ENCODE measurements around the gene ABCC8.

The ABCC8 gene

GRCh38 chr11:17476317-17477083 is at the start of gene ABCC8:
ABCC8 (minus strand) TSS chr11:17476845; CDS start chr11:17476776, 69 bp downstream.
- no peak for DNase-seq

- no peak for DNase-seq
Observed at GRCh38 chr11:17526326-17526725, 49.7 kb upstream of the ABCC8 start.

GRCh38 chr11:17525570-17525969 is 48.9 kb upstream of the ABCC8 start:
- DNase-seq, result no peak

GRCh38 chr11:17524221-17524620 is 47.6 kb upstream of the ABCC8 start:
- DNase-seq, result no peak

DNA sequence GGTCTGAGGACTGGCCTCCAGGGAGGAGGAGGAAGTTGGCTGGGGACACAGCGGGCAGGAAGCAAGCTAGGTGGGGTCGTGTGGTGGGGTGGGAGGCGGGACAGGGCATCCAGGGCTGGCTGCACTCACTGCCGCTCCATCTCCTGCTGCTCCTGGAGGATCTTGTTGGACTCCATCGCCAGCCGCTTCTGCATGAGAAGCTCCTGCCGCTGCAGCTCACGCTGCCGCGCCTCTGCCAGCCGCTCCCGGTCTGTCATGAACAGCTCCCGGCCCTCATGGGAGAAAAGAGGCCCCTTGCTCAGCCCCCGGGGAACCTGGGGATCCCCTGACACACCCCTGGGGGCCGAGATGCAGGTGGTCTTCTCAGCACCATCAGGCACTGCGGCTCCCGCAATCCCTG is 46.0 kb upstream of the ABCC8 start:
- DNase-seq, result no peak

DNA sequence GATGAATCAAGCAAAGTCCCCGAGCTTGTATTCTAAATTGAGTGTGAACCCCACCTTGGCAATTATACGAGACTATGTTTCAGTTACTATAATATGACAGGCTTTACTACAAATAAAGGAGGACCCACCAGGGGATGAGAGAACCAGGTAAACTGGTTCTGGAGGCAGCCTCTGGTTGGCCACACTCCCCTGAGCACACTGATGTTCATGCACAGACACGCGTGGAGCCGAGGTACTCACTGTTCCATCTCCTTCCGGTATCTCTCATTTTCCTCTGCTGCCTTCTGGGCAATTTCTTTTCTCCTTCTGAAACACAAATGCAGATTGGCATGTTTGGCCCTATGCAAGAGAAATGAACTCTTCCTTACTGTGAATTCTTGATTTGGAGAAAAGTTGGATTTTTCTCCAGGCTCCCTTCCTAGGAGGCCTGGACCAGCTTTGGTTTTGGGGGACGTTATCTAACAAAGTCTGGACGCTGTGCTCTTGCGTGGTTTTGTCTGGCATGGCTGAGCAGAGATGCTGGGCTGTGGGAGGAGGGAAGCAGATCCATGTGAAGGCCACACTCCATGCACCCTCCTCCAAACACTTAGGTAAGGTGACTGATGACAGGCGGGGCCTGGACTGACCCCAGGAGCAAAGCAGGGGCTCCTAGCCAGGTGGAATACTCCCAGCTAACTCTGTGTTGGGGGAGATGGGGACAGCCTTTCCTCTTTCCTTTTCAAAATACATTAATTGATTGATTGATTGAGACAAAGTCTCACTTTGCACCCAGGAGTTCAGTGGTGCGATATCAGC is 44.7 kb upstream of the ABCC8 start:
- DNase-seq, result no peak

DNA sequence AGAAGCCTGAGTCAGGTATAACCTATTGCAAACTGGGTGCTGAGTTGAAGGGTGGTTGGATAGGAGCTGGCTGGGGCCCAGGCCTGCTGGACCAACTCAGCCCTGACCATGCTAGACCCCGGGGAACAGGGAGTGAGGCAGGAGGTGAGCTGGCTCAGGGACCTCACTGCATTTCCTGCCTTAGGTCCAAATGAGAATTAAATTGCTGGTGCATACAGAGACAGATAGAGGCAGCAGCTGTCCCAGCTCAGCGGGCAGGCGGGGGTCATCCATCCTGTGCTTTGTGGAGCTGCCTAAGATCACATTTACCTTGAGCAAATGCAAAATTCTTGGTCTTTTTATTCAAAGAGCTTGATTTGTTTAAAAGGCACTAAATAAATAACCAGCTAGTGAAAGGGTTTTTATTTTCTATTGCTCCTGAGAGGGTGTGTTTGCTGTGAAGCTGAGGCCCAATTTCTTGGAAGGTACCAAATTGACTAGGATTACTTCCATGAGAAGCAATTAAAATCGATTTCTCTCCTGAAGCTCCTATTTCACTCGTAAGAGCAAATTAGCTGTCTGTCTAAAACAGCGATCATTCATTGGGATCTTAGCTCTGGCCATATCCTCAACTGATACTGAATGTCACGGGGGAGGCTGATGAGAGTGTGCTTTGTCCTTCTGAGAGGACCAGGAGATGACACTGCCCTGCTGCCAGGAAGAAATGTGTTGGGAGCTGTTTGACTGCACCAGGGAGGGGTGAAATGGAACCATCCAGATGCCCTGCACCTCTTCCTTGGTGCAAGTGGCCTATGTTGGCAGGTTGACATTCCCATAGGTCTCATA is 42.6 kb upstream of the ABCC8 start:
- no peak for DNase-seq

GRCh38 chr11:17518366-17518765 is 41.7 kb upstream of the ABCC8 start:
- no peak for DNase-seq

DNA sequence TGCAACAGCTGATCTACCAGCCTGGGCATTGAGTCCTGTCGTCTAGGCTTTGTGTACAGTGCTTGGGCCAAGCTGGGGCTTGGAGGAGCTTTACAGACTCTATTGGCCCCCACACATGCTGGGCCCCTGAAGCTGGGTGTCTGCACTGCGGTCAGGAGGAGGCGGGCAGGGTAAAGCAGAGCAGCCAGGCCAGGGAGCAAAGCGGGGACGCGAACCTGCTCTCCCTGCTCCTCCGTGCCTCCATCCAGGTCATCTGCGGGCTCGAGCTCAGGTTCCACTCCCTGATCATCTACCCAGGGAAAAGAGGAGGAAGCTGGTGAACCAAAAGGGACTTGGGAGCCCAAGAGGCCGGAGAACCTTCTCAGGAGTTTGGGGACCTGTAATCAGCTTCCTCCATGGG is 40.5 kb upstream of the ABCC8 start:
- DNase-seq, result no peak

- no peak for DNase-seq
Observed at GRCh38 chr11:17516551-17517150, 40.0 kb upstream of the ABCC8 start.

- DNase-seq, result no peak
Observed at GRCh38 chr11:17515443-17516176, 39.0 kb upstream of the ABCC8 start.

DNA sequence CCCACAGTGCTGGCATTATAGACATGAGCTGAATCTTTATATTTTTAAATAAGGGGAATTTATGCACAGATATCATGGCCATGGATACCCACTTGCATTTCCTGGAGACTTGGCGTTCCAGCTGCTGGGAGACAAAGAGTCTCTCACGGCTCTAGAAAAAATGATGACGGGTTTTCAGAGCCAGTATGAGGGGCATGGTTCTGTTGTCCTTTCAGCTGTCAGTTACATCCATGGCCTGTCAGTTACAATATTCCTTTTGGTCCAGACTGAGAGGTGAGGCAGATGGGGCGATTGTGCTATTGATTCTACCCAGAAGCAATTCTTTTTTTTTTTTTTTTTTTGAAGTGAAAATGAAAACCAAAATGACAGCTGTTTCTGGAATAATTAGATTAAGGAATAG is 37.8 kb upstream of the ABCC8 start:
- DNase-seq, result no peak

- DNase-seq, result no peak
Observed at GRCh38 chr11:17513853-17514252, 37.2 kb upstream of the ABCC8 start.

DNA sequence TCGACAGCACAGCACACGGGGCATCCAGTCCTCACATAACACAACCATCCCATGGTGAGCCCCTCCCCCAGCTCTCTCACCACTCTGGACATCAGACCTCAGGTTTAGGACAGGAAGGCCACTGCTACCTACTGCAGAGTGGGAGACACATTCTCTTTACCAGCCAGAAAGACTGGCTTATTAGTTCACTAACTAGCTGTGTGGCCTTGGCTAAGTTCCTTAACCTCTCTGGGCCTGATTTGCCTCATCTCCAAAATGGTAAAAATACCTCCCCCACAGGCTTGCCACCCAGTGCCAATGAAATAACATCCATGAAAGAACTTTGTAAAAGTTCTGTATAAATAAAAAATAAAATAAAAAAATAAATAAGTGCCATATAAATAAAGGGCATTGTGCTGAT is 35.5 kb upstream of the ABCC8 start:
- no peak for DNase-seq

- no peak for DNase-seq
Observed at GRCh38 chr11:17511571-17511970, 34.9 kb upstream of the ABCC8 start.

DNA sequence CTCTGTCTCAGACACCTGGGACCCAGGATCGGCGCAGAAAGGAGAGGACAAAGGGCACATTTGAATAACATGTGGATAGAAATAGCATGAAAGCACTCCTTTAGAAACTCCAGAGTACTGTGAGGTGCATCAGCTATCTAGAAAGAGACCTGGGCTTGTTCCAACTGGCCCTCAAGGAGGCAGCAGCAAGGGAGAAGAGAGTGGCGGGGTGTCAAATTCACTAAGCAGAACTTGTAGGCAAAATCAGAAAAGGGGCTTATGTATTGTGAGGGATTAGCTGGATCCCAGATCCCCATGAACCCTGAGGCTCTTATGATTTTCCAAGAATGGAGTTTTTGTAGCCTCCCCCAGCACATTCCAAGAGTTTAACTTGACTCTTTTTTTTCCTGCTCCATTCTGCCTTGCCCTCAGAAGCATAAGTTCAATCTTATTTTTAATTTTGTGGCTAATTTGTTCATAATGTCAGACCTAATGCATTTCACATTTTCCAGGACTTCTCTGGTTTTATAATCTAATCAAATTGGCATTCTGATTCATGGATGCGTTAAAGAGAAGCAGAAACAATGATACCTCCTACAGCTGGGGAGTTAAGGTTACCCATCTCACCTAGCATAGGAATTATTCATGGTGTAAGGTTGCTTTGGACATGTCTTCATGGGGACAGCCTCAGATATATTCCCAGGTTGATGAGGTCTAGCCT is 34.0 kb upstream of the ABCC8 start:
- no peak for DNase-seq

DNA sequence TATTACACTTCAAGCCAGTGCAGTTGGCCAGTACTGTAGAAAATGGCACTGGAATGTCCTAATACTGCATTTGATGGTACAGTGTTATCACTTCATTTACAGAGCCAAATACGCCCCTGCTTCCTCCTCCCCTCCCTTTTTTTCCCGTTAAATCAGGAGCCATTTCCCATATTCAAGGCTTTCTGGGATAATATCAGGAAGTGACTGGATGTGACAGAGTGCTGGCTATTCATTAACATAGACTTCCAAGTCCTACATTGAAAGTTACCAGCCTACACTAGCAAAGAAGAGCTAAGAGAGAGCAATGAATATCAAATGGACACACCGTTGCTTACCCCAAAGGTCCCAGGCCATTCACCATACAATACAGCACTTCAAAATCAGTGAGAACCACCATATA is 32.1 kb upstream of the ABCC8 start:
- no peak for DNase-seq

GRCh38 chr11:17508306-17508705 is 31.7 kb upstream of the ABCC8 start:
- DNase-seq, result no peak

GRCh38 chr11:17507773-17508172 is 31.1 kb upstream of the ABCC8 start:
- no peak for DNase-seq

- no peak for DNase-seq
Observed at GRCh38 chr11:17506942-17507341, 30.3 kb upstream of the ABCC8 start.

DNA sequence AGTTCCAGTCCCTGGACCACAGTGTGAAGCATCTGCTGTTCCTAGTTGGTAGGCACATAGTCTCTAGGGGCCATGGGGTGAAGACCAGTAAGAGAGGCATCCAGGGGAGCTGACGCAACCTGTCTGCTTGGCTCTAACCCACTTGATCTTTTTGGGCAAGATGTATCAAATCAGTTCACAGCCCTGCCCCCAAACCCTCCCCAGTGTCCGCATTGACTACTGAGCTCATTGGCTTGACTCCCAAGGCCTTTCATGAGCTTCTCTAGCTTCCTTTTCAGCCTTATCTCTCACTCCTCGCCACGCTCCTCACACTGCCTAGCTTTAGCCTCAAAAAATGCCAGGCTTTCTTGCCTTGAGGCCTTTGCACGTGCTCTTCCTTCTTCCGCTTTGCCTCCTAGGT is 29.7 kb upstream of the ABCC8 start:
- no peak for DNase-seq

- DNase-seq, result no peak
Observed at GRCh38 chr11:17505146-17505545, 28.5 kb upstream of the ABCC8 start.

Measured in femur (tissue), 1 donor.